Measurements from ENCODE around the gene RAP1GAP. TPM values are rescaled to one million over a fixed set of nuclear protein-coding genes. Genes with fewer than 3 reads are reported as not detected.

The RAP1GAP gene
- total and polyA plus RNA-seq, 4 donors = 8.6 to 23.1 (median 11.3) TPM

DNA sequence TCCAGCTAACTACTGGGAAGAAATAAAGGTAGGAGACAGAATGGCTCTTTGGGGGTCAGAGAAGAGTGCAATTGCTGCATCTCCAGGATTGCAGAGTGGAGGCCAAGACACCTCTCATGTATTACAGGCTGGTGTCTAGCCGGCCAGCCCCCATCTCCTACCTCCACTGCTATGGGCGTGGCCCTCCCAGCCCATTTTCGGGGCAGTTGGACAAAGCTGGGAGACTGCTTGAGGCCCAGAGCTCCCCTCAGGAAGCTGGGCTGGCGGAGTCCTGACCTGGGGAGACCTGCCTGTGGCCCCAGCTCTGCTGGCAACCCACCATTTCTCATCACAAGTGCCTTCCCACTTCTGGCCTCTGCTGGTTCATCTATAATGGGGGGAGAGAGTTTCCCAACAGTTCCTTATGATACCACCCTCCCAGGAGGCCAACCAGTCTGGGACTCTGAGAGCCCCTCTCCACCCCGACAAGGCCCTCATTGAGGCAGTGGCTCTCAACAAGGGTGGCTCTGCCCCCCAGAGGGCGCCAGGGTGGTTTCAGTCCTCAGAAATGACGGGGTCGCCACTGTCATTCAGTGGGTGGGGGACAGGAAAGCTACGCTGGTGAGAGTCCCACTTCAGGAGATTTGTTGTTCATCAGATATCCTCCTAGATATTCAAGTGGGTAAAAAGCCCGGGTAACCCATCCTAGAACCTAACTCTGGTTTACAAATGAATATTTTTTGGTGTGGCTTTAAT lies 11.5 kb downstream of the RAP1GAP start:
- Histone ChIP-seq H3K36me3 (ENCODE audit: control insufficient read depth in 4 of 4, insufficient read depth in 3 of 4, low read depth in 1 of 4, low read length in 3 of 4) (no peaks in the 10 kb centered on the region), H3K9ac (ENCODE audit: low read depth in 1 of 2, low read length in 2 of 2) (no peak overlapping the region), H3K9me3 (ENCODE audit: control insufficient read depth in 4 of 4, low read length in 3 of 4) (no peaks in the 10 kb centered on the region), H3K27me3 (ENCODE audit: control insufficient read depth in 4 of 4, insufficient read depth in 4 of 4, low read length in 3 of 4) (no peaks in the 10 kb centered on the region), H3K4me1 (ENCODE audit: control insufficient read depth in 4 of 4, insufficient read depth in 4 of 4, low read length in 3 of 4) (peaks cover 0 to 3% (median under 1%) of the 10 kb centered on the region in 4 donors), H3K27ac (ENCODE audit: low read depth in 1 of 2, low read length in 2 of 2) (no peak overlapping the region), H3K4me3 (ENCODE audit: low read depth in 1 of 3, low read length in 3 of 3) (no peak overlapping the region)
- 80% methylated on average over 10 of the region's 10 CpGs for WGBS
- TF ChIP-seq GABPA (IDR thresholded peaks at IDR 0.05 in 1 of 2, conservative IDR thresholded peaks at IDR 0.05 in 1 of 2) = no peak
- TF ChIP-seq, protein P1, sequence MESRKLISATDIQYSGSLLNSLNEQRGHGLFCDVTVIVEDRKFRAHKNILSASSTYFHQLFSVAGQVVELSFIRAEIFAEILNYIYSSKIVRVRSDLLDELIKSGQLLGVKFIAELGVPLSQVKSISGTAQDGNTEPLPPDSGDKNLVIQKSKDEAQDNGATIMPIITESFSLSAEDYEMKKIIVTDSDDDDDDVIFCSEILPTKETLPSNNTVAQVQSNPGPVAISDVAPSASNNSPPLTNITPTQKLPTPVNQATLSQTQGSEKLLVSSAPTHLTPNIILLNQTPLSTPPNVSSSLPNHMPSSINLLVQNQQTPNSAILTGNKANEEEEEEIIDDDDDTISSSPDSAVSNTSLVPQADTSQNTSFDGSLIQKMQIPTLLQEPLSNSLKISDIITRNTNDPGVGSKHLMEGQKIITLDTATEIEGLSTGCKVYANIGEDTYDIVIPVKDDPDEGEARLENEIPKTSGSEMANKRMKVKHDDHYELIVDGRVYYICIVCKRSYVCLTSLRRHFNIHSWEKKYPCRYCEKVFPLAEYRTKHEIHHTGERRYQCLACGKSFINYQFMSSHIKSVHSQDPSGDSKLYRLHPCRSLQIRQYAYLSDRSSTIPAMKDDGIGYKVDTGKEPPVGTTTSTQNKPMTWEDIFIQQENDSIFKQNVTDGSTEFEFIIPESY (IDR thresholded peaks at IDR 0.05) = no peak
- TF ChIP-seq RAD21 (IDR thresholded peaks at IDR 0.05) = no peak
- no peak for TF ChIP-seq NR2F2 (IDR thresholded peaks at IDR 0.05)
- TF ChIP-seq HNF4A (conservative IDR thresholded peaks at IDR 0.05) = no peak
- no peak for TF ChIP-seq RXRA (IDR thresholded peaks at IDR 0.05)
- no peak for TF ChIP-seq JUND (IDR thresholded peaks at IDR 0.05)
- TF ChIP-seq, protein P2, sequence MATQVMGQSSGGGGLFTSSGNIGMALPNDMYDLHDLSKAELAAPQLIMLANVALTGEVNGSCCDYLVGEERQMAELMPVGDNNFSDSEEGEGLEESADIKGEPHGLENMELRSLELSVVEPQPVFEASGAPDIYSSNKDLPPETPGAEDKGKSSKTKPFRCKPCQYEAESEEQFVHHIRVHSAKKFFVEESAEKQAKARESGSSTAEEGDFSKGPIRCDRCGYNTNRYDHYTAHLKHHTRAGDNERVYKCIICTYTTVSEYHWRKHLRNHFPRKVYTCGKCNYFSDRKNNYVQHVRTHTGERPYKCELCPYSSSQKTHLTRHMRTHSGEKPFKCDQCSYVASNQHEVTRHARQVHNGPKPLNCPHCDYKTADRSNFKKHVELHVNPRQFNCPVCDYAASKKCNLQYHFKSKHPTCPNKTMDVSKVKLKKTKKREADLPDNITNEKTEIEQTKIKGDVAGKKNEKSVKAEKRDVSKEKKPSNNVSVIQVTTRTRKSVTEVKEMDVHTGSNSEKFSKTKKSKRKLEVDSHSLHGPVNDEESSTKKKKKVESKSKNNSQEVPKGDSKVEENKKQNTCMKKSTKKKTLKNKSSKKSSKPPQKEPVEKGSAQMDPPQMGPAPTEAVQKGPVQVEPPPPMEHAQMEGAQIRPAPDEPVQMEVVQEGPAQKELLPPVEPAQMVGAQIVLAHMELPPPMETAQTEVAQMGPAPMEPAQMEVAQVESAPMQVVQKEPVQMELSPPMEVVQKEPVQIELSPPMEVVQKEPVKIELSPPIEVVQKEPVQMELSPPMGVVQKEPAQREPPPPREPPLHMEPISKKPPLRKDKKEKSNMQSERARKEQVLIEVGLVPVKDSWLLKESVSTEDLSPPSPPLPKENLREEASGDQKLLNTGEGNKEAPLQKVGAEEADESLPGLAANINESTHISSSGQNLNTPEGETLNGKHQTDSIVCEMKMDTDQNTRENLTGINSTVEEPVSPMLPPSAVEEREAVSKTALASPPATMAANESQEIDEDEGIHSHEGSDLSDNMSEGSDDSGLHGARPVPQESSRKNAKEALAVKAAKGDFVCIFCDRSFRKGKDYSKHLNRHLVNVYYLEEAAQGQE (IDR thresholded peaks at IDR 0.05) = no peak
- TF ChIP-seq SP1 (IDR thresholded peaks at IDR 0.05) = no peak
- TF ChIP-seq, protein P3, sequence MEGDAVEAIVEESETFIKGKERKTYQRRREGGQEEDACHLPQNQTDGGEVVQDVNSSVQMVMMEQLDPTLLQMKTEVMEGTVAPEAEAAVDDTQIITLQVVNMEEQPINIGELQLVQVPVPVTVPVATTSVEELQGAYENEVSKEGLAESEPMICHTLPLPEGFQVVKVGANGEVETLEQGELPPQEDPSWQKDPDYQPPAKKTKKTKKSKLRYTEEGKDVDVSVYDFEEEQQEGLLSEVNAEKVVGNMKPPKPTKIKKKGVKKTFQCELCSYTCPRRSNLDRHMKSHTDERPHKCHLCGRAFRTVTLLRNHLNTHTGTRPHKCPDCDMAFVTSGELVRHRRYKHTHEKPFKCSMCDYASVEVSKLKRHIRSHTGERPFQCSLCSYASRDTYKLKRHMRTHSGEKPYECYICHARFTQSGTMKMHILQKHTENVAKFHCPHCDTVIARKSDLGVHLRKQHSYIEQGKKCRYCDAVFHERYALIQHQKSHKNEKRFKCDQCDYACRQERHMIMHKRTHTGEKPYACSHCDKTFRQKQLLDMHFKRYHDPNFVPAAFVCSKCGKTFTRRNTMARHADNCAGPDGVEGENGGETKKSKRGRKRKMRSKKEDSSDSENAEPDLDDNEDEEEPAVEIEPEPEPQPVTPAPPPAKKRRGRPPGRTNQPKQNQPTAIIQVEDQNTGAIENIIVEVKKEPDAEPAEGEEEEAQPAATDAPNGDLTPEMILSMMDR (IDR thresholded peaks at IDR 0.05; ENCODE audit: low read depth, low read length, missing input control) = no peak
- TF ChIP-seq TAF1 (conservative IDR thresholded peaks at IDR 0.05) = no peak
- no peak for TF ChIP-seq EGR1 (IDR thresholded peaks at IDR 0.05; ENCODE audit: low read depth in 2 of 2)
- no peak for TF ChIP-seq FOXA2 (IDR thresholded peaks at IDR 0.05)
- no peak for TF ChIP-seq FOXA1 (IDR thresholded peaks at IDR 0.05)
- DNase-seq (ENCODE audit: low spot score) = no peak

- DNase-seq (ENCODE audit: low spot score) = no peak
- H3K9me3 ChIP-seq (ENCODE audit: control insufficient read depth in 4 of 4, low read length in 3 of 4) = no peaks in the 10 kb centered on the region
- H3K4me3 ChIP-seq (ENCODE audit: low read depth in 1 of 3, low read length in 3 of 3) = no peak overlapping the region
- H3K9ac ChIP-seq (ENCODE audit: low read depth in 1 of 2, low read length in 2 of 2) = no peak overlapping the region
- no peak overlapping the region for H3K27ac ChIP-seq (ENCODE audit: low read depth in 1 of 2, low read length in 2 of 2)
- no peaks in the 10 kb centered on the region for H3K36me3 ChIP-seq (ENCODE audit: control insufficient read depth in 4 of 4, insufficient read depth in 3 of 4, low read depth in 1 of 4, low read length in 3 of 4)
- no peaks in the 10 kb centered on the region for H3K27me3 ChIP-seq (ENCODE audit: control insufficient read depth in 4 of 4, insufficient read depth in 4 of 4, low read length in 3 of 4)
- H3K4me1 ChIP-seq (ENCODE audit: control insufficient read depth in 4 of 4, insufficient read depth in 4 of 4, low read length in 3 of 4) = peaks cover 0 to 11% (median 5%) of the 10 kb centered on the region in 4 donors
- no peak for TF ChIP-seq HNF4A (conservative IDR thresholded peaks at IDR 0.05)
- 72% methylated on average over 4 of the region's 4 CpGs for WGBS
Observed at GRCh38 chr1:21655748-21656147, 13.4 kb downstream of the RAP1GAP start.

Measured in liver (tissue), 9 donors.